K562 (cell line): ENCODE results near the gene CREG1. TPM values are rescaled to one million over a fixed set of nuclear protein-coding genes. Genes with fewer than 3 reads are reported as not detected.

Source experiments
- ARID2 ChIP-seq: fragments of 450-650 bp; IDR thresholded peaks from 2 replicates; pipeline ENCODE4 v1.6.1; 2017; ENCODE audit warnings: antibody characterized with exemption, mild to moderate bottlenecking
- HMBOX1 ChIP-seq: sonication (generic); IDR thresholded peaks from 2 replicates; pipeline ENCODE4 v1.6.1; 2016
- RAD21 ChIP-seq, 2 experiments: fragments of 250-450 bp in 1 of 2; fragments of 450-650 bp in 1 of 2; sonication (Bioruptor Pico) in 1 of 2; formaldehyde crosslinking in 1 of 2; IDR thresholded peaks in 1 of 2; conservative IDR thresholded peaks in 1 of 2; 2 replicates each; pipeline versions ENCODE4 v1.4.0 to v1.8.0; 2020 to 2022; ENCODE audit warnings: mild to moderate bottlenecking in 2 of 2, moderate library complexity in 1 of 2
- SMC3 ChIP-seq: conservative IDR thresholded peaks from 2 replicates; pipeline ENCODE4 v1.6.1; 2011; ENCODE audit warnings: low read depth, low read length, improper control_type of control experiment; ENCODE audit not compliant: insufficient read depth
- TCFL5 ChIP-seq: fragments of 250-450 bp; sonication (Bioruptor Pico); conservative IDR thresholded peaks from 2 replicates; pipeline ENCODE4 v1.6.1; 2021; ENCODE audit warnings: mild to moderate bottlenecking, moderate library complexity, matching md5 sums
- ZBTB26 ChIP-seq: fragments of 450-650 bp; formaldehyde crosslinking; IDR thresholded peaks from 2 replicates; pipeline ENCODE4 v1.4.0; 2022; ENCODE audit warnings: missing genetic modification characterization
- ZNF384 ChIP-seq: IDR thresholded peaks from 2 replicates; pipeline ENCODE4 v1.6.1; 2012; ENCODE audit warnings: low read depth, low read length, improper control_type of control experiment
- polyA plus RNA-seq, 8 experiments: library from polyadenylated mRNA; depleted of rRNA in 4 of 8; stranded (reverse) in 5 of 8; unstranded in 3 of 8; fragments of >200 nt; fragmentation: Nextera tagmentation in 2 of 8; fragmentation: Illumina TruSeq in 1 of 8; extraction: Ambion mirVana in 2 of 8; extraction: Trizol in 1 of 8; gene quantifications; 2 replicates each; pipeline versions ENCODE4 v1.2.1 to v1.2.3, GENCODE V29; 2011 to 2014; ENCODE audit warnings: inconsistent platforms in 1 of 8, missing spikeins in 1 of 8
- total RNA-seq, 7 experiments: library from RNA; depleted of rRNA in 6 of 7; stranded (reverse); fragments of >200 nt in 6 of 7; fragmentation: Illumina TruSeq in 2 of 7; extraction: Trizol in 2 of 7; gene quantifications; 2 replicates each; pipeline versions ENCODE4 v1.2.1 to v1.2.3, GENCODE V29; 2011 to 2021; ENCODE audit warnings: low replicate concordance in 1 of 7
- TF ChIP-seq, protein P1 (sequence below), 2 experiments: fragments of 450-650 bp in 1 of 2; IDR thresholded peaks; 2 replicates each; pipeline ENCODE4 v1.6.1; 2011 to 2017; ENCODE audit warnings: low read depth in 2 of 2, antibody characterized with exemption in 1 of 2, borderline replicate concordance in 1 of 2, low read length in 1 of 2, mild to moderate bottlenecking in 1 of 2, mixed read lengths in 1 of 2; ENCODE audit not compliant: control insufficient read depth in 1 of 2
- TF ChIP-seq, protein P2 (sequence below): fragments of 450-650 bp; IDR thresholded peaks from 2 replicates; pipeline ENCODE4 v1.6.1; 2016; ENCODE audit warnings: mild to moderate bottlenecking, moderate library complexity

The CREG1 gene
- total and polyA plus RNA-seq, 9 of the 15 experiments (the other 6 are each of a cell fraction or from before 2014, with no cell fraction given), result 45.7 to 272 (median 161) TPM

DNA sequence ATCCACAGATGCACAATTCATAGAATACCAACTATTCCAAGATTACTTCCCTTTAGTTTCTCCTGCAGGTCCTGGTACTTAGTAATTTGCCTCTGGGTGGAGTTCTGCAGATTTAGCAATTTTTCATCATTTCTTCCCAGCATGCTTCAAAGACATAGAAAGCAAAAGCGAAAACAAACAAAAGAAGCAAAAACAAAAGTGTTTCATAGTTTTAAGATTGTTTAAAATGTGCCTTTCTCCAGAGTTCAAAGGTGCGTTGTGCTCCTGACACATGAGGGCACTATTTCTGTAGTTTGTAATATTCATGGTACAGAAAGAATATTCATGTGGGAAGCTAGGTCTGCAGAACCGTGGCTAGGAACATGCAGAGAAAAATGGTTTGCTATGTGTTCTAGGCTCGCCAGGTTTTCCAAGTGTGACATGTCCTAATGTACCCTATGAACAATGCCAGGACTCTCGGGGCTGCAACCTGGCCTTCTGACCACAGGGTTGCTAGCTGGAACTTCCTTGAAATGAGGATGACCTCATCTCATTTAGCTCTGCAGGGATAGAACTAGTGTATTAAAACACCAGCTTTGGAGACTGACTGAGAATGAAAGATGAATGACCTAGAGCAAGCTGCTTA is 46.5 kb upstream of the CREG1 start (continued):
- TF ChIP-seq, protein P1, sequence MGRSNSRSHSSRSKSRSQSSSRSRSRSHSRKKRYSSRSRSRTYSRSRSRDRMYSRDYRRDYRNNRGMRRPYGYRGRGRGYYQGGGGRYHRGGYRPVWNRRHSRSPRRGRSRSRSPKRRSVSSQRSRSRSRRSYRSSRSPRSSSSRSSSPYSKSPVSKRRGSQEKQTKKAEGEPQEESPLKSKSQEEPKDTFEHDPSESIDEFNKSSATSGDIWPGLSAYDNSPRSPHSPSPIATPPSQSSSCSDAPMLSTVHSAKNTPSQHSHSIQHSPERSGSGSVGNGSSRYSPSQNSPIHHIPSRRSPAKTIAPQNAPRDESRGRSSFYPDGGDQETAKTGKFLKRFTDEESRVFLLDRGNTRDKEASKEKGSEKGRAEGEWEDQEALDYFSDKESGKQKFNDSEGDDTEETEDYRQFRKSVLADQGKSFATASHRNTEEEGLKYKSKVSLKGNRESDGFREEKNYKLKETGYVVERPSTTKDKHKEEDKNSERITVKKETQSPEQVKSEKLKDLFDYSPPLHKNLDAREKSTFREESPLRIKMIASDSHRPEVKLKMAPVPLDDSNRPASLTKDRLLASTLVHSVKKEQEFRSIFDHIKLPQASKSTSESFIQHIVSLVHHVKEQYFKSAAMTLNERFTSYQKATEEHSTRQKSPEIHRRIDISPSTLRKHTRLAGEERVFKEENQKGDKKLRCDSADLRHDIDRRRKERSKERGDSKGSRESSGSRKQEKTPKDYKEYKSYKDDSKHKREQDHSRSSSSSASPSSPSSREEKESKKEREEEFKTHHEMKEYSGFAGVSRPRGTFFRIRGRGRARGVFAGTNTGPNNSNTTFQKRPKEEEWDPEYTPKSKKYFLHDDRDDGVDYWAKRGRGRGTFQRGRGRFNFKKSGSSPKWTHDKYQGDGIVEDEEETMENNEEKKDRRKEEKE (IDR thresholded peaks at IDR 0.05; ENCODE audit: borderline replicate concordance in 1 of 2, control insufficient read depth in 1 of 2, low read depth in 2 of 2, low read length in 1 of 2), result no peak
- TF ChIP-seq SMC3 (peak; percentile 85), ZNF384 (no peak), ZBTB26 (CRISPR knock-in tag) (no peak), ARID2 (peak; percentile 93), TCFL5 (CRISPR knock-in tag) (no peak), HMBOX1 (peak; percentile 70), RAD21 (CRISPR knock-in tag; conservative IDR thresholded peaks at IDR 0.05 in 1 of 2, IDR thresholded peaks at IDR 0.05 in 1 of 2) (peak; percentile 93 to 97)
- TF ChIP-seq, protein P2, sequence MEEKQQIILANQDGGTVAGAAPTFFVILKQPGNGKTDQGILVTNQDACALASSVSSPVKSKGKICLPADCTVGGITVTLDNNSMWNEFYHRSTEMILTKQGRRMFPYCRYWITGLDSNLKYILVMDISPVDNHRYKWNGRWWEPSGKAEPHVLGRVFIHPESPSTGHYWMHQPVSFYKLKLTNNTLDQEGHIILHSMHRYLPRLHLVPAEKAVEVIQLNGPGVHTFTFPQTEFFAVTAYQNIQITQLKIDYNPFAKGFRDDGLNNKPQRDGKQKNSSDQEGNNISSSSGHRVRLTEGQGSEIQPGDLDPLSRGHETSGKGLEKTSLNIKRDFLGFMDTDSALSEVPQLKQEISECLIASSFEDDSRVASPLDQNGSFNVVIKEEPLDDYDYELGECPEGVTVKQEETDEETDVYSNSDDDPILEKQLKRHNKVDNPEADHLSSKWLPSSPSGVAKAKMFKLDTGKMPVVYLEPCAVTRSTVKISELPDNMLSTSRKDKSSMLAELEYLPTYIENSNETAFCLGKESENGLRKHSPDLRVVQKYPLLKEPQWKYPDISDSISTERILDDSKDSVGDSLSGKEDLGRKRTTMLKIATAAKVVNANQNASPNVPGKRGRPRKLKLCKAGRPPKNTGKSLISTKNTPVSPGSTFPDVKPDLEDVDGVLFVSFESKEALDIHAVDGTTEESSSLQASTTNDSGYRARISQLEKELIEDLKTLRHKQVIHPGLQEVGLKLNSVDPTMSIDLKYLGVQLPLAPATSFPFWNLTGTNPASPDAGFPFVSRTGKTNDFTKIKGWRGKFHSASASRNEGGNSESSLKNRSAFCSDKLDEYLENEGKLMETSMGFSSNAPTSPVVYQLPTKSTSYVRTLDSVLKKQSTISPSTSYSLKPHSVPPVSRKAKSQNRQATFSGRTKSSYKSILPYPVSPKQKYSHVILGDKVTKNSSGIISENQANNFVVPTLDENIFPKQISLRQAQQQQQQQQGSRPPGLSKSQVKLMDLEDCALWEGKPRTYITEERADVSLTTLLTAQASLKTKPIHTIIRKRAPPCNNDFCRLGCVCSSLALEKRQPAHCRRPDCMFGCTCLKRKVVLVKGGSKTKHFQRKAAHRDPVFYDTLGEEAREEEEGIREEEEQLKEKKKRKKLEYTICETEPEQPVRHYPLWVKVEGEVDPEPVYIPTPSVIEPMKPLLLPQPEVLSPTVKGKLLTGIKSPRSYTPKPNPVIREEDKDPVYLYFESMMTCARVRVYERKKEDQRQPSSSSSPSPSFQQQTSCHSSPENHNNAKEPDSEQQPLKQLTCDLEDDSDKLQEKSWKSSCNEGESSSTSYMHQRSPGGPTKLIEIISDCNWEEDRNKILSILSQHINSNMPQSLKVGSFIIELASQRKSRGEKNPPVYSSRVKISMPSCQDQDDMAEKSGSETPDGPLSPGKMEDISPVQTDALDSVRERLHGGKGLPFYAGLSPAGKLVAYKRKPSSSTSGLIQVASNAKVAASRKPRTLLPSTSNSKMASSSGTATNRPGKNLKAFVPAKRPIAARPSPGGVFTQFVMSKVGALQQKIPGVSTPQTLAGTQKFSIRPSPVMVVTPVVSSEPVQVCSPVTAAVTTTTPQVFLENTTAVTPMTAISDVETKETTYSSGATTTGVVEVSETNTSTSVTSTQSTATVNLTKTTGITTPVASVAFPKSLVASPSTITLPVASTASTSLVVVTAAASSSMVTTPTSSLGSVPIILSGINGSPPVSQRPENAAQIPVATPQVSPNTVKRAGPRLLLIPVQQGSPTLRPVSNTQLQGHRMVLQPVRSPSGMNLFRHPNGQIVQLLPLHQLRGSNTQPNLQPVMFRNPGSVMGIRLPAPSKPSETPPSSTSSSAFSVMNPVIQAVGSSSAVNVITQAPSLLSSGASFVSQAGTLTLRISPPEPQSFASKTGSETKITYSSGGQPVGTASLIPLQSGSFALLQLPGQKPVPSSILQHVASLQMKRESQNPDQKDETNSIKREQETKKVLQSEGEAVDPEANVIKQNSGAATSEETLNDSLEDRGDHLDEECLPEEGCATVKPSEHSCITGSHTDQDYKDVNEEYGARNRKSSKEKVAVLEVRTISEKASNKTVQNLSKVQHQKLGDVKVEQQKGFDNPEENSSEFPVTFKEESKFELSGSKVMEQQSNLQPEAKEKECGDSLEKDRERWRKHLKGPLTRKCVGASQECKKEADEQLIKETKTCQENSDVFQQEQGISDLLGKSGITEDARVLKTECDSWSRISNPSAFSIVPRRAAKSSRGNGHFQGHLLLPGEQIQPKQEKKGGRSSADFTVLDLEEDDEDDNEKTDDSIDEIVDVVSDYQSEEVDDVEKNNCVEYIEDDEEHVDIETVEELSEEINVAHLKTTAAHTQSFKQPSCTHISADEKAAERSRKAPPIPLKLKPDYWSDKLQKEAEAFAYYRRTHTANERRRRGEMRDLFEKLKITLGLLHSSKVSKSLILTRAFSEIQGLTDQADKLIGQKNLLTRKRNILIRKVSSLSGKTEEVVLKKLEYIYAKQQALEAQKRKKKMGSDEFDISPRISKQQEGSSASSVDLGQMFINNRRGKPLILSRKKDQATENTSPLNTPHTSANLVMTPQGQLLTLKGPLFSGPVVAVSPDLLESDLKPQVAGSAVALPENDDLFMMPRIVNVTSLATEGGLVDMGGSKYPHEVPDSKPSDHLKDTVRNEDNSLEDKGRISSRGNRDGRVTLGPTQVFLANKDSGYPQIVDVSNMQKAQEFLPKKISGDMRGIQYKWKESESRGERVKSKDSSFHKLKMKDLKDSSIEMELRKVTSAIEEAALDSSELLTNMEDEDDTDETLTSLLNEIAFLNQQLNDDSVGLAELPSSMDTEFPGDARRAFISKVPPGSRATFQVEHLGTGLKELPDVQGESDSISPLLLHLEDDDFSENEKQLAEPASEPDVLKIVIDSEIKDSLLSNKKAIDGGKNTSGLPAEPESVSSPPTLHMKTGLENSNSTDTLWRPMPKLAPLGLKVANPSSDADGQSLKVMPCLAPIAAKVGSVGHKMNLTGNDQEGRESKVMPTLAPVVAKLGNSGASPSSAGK, result peak; percentile 16; the same call in 1 of the 2 replicates
